OCI-LY1 (cell line): ENCODE results near the gene ZNF76.

Source experiments
- H2AFZ ChIP-seq: fragments of 200-600 bp; sonication (generic), shearing (Covaris generic); 2 replicates; pipeline ENCODE4 v1.6.0; 2014; ENCODE audit warnings: antibody characterized with exemption, mild to moderate bottlenecking, low read length
- H3F3A ChIP-seq: fragments of 200-600 bp; sonication (generic), shearing (Covaris generic); 2 replicates; pipeline ENCODE4 v1.6.0; 2014; ENCODE audit warnings: mild to moderate bottlenecking, antibody characterized with exemption, low read length, moderate library complexity; ENCODE audit not compliant: insufficient read depth
- H3K27ac ChIP-seq: fragments of 200-600 bp; sonication (generic); 2 replicates; pipeline ENCODE4 v1.5.1; 2014; ENCODE audit warnings: low read length, mixed run types, mild to moderate bottlenecking, low read depth; ENCODE audit not compliant: poor library complexity, severe bottlenecking
- H3K27me3 ChIP-seq: fragments of 200-600 bp; sonication (generic); 2 replicates; pipeline ENCODE4 v1.6.0; 2014; ENCODE audit warnings: antibody characterized with exemption, mild to moderate bottlenecking, low read length, moderate library complexity; ENCODE audit not compliant: insufficient read depth
- H3K36me3 ChIP-seq: fragments of 200-600 bp; sonication (generic); 2 replicates; pipeline ENCODE4 v1.6.1; 2014; ENCODE audit warnings: mild to moderate bottlenecking, antibody characterized with exemption, low read length, moderate library complexity, mixed read lengths; ENCODE audit not compliant: insufficient read depth
- H3K4me1 ChIP-seq: fragments of 200-600 bp; sonication (generic); 2 replicates; pipeline ENCODE4 v1.5.1; 2014; ENCODE audit warnings: mild to moderate bottlenecking, low read length, moderate library complexity; ENCODE audit not compliant: insufficient read depth, severe bottlenecking
- H3K4me2 ChIP-seq: fragments of 200-600 bp; sonication (generic), shearing (Covaris generic); 2 replicates; pipeline ENCODE4 v1.6.1; 2014; ENCODE audit warnings: low read length
- H3K4me3 ChIP-seq: fragments of 200-600 bp; sonication (generic); 2 replicates; pipeline ENCODE4 v1.5.1; 2014; ENCODE audit warnings: low read length, low read depth, mild to moderate bottlenecking, mixed read lengths; ENCODE audit not compliant: poor library complexity, severe bottlenecking
- H3K79me2 ChIP-seq: fragments of 200-600 bp; shearing (Covaris generic); 2 replicates; pipeline ENCODE4 v1.6.1; 2016; ENCODE audit warnings: mixed run types, low read length, mixed read lengths; ENCODE audit not compliant: insufficient read depth
- H3K9ac ChIP-seq: fragments of 200-600 bp; sonication (generic), shearing (Covaris generic); 2 replicates; pipeline ENCODE4 v1.6.1; 2014; ENCODE audit warnings: mild to moderate bottlenecking, low read length, mixed read lengths
- H3K9me2 ChIP-seq: fragments of 200-600 bp; sonication (generic), shearing (Covaris generic); 2 replicates; pipeline ENCODE4 v1.6.1; 2014; ENCODE audit warnings: low read depth, mild to moderate bottlenecking, low read length, mixed read lengths
- H3K9me3 ChIP-seq: fragments of 200-600 bp; shearing (Covaris generic); 2 replicates; pipeline ENCODE4 v1.6.1; 2014; ENCODE audit warnings: low read length, mixed read lengths
- H4K20me1 ChIP-seq: fragments of 200-600 bp; sonication (generic), shearing (Covaris generic); 2 replicates; pipeline ENCODE4 v1.6.0; 2016; ENCODE audit warnings: mild to moderate bottlenecking, low read length; ENCODE audit not compliant: insufficient read depth
- CTCF ChIP-seq: fragments of 200-600 bp; sonication (generic), shearing (Covaris generic); IDR thresholded peaks from 2 replicates; pipeline ENCODE4 v1.5.1; 2017; ENCODE audit warnings: mild to moderate bottlenecking, antibody characterized with exemption, low read length, moderate library complexity, mixed read lengths
- EZH2 ChIP-seq: fragments of 200-600 bp; sonication (generic), shearing (Covaris generic); IDR thresholded peaks from 2 replicates; pipeline ENCODE4 v1.8.0; 2017; ENCODE audit warnings: borderline replicate concordance, mixed run types, mild to moderate bottlenecking, antibody characterized with exemption, low read length, moderate library complexity, mixed read lengths

Gene ZNF76

DNA sequence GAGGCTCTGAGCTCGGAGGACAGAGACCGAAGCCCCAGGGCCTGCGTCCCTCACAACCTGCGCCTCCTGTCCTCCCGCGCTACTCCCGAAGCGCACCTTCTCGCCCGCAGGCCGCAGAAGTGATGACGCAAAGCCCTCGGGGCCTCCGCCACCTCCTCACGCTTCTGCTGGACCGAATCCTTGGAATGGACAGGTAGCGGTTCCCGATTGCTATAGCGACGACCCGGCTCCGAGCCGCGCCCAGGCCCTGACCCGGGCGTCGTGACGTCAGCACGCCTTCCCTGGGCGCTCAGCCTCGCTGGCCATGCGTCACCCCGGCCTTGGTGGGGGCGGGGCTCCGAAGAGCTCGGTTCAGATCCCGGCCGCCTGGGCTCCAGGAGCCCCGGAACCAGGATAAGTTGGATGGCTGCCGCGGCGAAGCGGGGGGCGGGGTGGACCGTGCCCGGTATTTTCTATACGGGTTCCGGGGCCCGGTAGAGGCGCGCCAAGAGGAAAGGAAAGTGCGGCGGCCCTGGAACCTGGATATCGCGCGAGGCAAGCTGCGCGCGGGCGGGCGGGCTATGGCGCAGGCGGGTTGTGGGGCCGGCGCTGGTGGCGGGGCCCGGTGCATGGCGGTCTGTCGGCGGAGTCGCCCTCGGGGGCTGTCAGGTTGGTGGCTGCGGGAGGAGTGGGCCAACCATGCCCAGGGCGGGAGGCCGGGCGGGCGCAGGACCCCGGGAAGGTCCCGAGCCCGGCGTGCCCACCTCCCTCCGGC lies at the start of gene ZNF76:
ZNF76 (plus strand) TSS at position 542 of the 754 bp plus-strand sequence. CDS start 21,417 bp downstream, outside the sequence.
- Histone ChIP-seq H3K4me1 (peaks cover 37% of the 10 kb centered on the region), H4K20me1 (no peaks in the 10 kb centered on the region), H3K27me3 (no peaks in the 10 kb centered on the region), H2AFZ (no peak within 1 kb of the TSS), H3K9ac (peak within 1 kb of the TSS; percentile 91), H3K9me3 (no peaks in the 10 kb centered on the region), H3K79me2 (no peaks in the 10 kb centered on the region), H3K9me2 (no peaks in the 10 kb centered on the region), H3K27ac (peak within 1 kb of the TSS; percentile 78), H3F3A (peaks cover 6% of the 10 kb centered on the region; the same call in 1 of the 2 replicates), H3K4me3 (peak within 1 kb of the TSS; percentile 79), H3K36me3 (no peaks in the 10 kb centered on the region), H3K4me2 (peak within 1 kb of the TSS; percentile 84)
- TF ChIP-seq EZH2, result no peak
- TF ChIP-seq CTCF, result no peak

DNA sequence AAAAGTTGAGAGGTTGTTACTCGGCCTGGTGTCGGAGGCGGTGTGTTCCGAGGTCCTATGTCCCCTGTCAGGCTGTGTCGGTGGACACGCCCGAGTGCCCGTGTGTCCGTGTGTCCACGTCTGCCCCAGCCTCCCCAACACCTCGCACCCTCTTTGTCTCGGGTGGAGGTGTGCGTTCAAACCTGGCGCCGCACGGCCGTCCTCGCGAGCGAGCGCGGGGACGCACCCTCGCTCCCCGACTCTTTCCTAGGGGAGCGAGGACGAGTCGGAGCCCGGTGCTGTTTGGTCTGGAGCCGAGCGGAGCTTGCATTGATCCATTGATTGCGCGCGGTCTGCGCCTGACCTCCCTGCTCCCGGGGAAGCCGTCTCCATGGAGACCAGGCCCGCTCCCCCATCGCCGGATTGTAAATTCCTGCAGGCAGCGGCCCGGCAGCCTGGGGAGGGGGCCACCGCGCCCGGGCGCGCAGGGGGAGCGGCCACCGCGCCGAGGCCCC lies 46.2 kb upstream of the ZNF76 start:
- Histone ChIP-seq H3K27me3 (peaks cover 9% of the 10 kb centered on the region), H3K9ac (no peak overlapping the region)

More for the DNA sequence above, 46.2 kb upstream of the ZNF76 start:
- Histone ChIP-seq H3F3A (no peaks in the 10 kb centered on the region), H3K4me3 (no peak overlapping the region), H3K4me2 (no peak overlapping the region), H3K79me2 (no peaks in the 10 kb centered on the region), H3K9me2 (no peaks in the 10 kb centered on the region), H2AFZ (no peak overlapping the region), H3K27ac (no peak overlapping the region), H3K9me3 (no peaks in the 10 kb centered on the region), H3K4me1 (no peaks in the 10 kb centered on the region), H4K20me1 (no peaks in the 10 kb centered on the region), H3K36me3 (no peaks in the 10 kb centered on the region)
- TF ChIP-seq CTCF (no peak), EZH2 (no peak)
